ENCODE data around the gene BMPR1A. TPM values are rescaled to one million over a fixed set of nuclear protein-coding genes. Genes with fewer than 3 reads are reported as not detected.
"Not testable (repeated sequence)": the region's sequence is repeated elsewhere in the genome, so short reads cannot be mapped to it uniquely, and the experiment has no call there.

BMPR1A gene
- total and polyA plus RNA-seq, 2 experiments from 2014 or later, result 14.2 to 82.5 TPM

- TF ChIP-seq REST (IDR thresholded peaks at IDR 0.05; ENCODE audit: unreplicated experiment), result no peak
- TF ChIP-seq ETS1 (IDR thresholded peaks at IDR 0.05), result no peak
- TF ChIP-seq JUNB (IDR thresholded peaks at IDR 0.05; ENCODE audit: unreplicated experiment), result no peak
- TF ChIP-seq STAT1 (IDR thresholded peaks at IDR 0.05; ENCODE audit: unreplicated experiment), result no peak
- TF ChIP-seq NANOG (IDR thresholded peaks at IDR 0.05; ENCODE audit: borderline replicate concordance), result no peak
- TF ChIP-seq EZH2 (IDR thresholded peaks at IDR 0.05; ENCODE audit: low read depth, unreplicated experiment), result no peak
- TF ChIP-seq ZNF114 (CRISPR knock-in tag; IDR thresholded peaks at IDR 0.05), result no peak
- TF ChIP-seq, protein P1, sequence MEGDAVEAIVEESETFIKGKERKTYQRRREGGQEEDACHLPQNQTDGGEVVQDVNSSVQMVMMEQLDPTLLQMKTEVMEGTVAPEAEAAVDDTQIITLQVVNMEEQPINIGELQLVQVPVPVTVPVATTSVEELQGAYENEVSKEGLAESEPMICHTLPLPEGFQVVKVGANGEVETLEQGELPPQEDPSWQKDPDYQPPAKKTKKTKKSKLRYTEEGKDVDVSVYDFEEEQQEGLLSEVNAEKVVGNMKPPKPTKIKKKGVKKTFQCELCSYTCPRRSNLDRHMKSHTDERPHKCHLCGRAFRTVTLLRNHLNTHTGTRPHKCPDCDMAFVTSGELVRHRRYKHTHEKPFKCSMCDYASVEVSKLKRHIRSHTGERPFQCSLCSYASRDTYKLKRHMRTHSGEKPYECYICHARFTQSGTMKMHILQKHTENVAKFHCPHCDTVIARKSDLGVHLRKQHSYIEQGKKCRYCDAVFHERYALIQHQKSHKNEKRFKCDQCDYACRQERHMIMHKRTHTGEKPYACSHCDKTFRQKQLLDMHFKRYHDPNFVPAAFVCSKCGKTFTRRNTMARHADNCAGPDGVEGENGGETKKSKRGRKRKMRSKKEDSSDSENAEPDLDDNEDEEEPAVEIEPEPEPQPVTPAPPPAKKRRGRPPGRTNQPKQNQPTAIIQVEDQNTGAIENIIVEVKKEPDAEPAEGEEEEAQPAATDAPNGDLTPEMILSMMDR (conservative IDR thresholded peaks at IDR 0.05; ENCODE audit: low read depth in 2 of 2), result no peak
- TF ChIP-seq EZH2phosphoT487 (IDR thresholded peaks at IDR 0.05; ENCODE audit: unreplicated experiment), result no peak
Measured at GRCh38 chr10:86931872-86932271, 175.5 kb downstream of the BMPR1A start (continued).

DNA sequence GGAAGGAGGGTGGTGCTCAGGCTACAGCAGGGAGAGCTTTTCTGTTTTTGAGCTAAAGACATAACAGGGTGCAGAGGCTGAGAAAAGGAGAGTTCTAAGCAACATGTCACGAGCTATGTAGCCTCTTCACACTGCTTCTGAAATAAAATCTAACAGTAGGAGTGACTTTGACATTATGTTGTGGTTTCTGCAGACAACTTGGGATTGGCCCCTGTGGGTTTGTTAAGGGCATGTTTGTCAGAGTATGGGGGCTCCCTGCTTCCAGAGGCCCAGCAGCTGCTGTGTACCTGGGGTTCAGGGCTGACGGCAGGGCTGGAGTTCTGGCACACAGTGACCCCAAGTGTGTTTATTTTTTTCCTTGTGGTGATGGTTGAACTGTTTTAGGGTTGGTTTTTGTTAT, 176.3 kb downstream of the BMPR1A start:
- H4K20me1 ChIP-seq (replicated peaks; ENCODE audit: insufficient read depth), result peaks cover 12% of the 10 kb centered on the region; the same call in 1 of the 2 replicates
- H3K4me2 ChIP-seq, result no peak overlapping the region
- H3K4me3 Mint-ChIP-seq, result no peak overlapping the region
- TF ChIP-seq EZH2phosphoT487 (IDR thresholded peaks at IDR 0.05; ENCODE audit: unreplicated experiment), result no peak
- no peak for TF ChIP-seq POLR2AphosphoS5 (IDR thresholded peaks at IDR 0.05; ENCODE audit: low read depth)
- no peak for TF ChIP-seq EZH2 (IDR thresholded peaks at IDR 0.05; ENCODE audit: low read depth, unreplicated experiment)
- no peak for TF ChIP-seq ZNF114 (CRISPR knock-in tag; IDR thresholded peaks at IDR 0.05)
- TF ChIP-seq ETS1 (IDR thresholded peaks at IDR 0.05), result no peak
- H3K4me1 Mint-ChIP-seq, result peaks cover 3% of the 10 kb centered on the region; the same call in 1 of the 3 replicates
- H3F3A ChIP-seq (replicated peaks; ENCODE audit: low read depth), result peaks cover 5% of the 10 kb centered on the region; the same call in 1 of the 2 replicates
- H3K4me1 ChIP-seq (ENCODE audit: insufficient read depth), result no peaks in the 10 kb centered on the region
- H3K36me3 ChIP-seq (ENCODE audit: insufficient read depth), result peaks cover 17% of the 10 kb centered on the region
- no peaks in the 10 kb centered on the region for H3K9me3 Mint-ChIP-seq
- H2AFZ ChIP-seq, result no peak overlapping the region
- no peak overlapping the region; the same call in 1 of the 2 replicates for H3K27ac ChIP-seq (ENCODE audit: low read depth)
- no peaks in the 10 kb centered on the region for H3K27me3 ChIP-seq (ENCODE audit: insufficient read depth)
- H3K27ac Mint-ChIP-seq, result no peak overlapping the region
- H3K36me3 Mint-ChIP-seq (ENCODE audit: low read depth), result peaks cover 17% of the 10 kb centered on the region
- H3K79me2 ChIP-seq (replicated peaks; ENCODE audit: insufficient read depth), result no peaks in the 10 kb centered on the region
- ATAC-seq, result no peak
- DNase-seq (ENCODE audit: low spot score), result no peak
- H3K27me3 Mint-ChIP-seq (ENCODE audit: insufficient read depth, low read depth, poor library complexity), result peaks cover 27% of the 10 kb centered on the region
- no peak overlapping the region for H3K4me3 ChIP-seq
- H3K9me2 ChIP-seq (ENCODE audit: insufficient read depth), result no peaks in the 10 kb centered on the region

DNA sequence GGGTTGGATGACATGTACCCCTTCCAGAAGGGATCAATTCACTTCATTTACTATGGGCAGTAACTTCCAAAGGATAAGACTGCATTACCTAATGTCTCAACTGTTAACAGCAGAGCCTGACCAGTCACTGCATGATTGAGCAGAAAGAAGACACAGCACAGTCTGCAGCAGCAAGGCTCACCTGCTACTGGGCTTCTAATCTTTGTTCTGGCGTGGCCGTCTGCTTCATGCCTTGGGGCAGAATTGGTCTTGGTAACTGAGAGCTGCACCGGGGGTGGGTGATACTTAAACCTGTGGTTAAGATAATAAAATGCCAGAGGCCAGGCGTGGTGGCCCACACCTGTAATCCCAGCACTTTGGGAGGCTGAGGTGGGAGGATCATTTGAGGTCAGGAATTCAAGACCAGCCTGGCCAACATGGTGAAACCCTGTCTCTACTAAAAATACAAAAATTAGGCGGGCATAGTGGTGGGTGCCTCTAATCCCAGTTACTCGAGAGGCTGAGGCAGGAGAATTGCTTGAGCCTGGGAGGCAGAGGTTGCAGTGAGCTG, 177.8 kb downstream of the BMPR1A start:
- not testable (repeated sequence) for H3K27ac Mint-ChIP-seq; H2AFZ ChIP-seq; DNase-seq (ENCODE audit: low spot score)

More for the DNA sequence above, 177.8 kb downstream of the BMPR1A start:
- peaks cover 14% of the 10 kb centered on the region for H3K36me3 Mint-ChIP-seq (ENCODE audit: low read depth)
- not testable (repeated sequence) for H3K4me1 ChIP-seq (ENCODE audit: insufficient read depth); H3K4me3 ChIP-seq; H3K4me3 Mint-ChIP-seq; H3K79me2 ChIP-seq (replicated peaks; ENCODE audit: insufficient read depth); H3K4me2 ChIP-seq; H3K9me2 ChIP-seq (ENCODE audit: insufficient read depth); H3F3A ChIP-seq (replicated peaks; ENCODE audit: low read depth); H3K4me1 Mint-ChIP-seq; H3K9me3 Mint-ChIP-seq; H3K27me3 ChIP-seq (ENCODE audit: insufficient read depth)
- ATAC-seq, result peak; percentile 10; the same call in 1 of the 3 replicates
- Histone ChIP-seq H3K36me3 (ENCODE audit: insufficient read depth) (peaks cover 12% of the 10 kb centered on the region), H4K20me1 (replicated peaks; ENCODE audit: insufficient read depth) (peaks cover 12% of the 10 kb centered on the region; the same call in 1 of the 2 replicates), H3K27ac (ENCODE audit: low read depth) (0 out of 2 replicates have a peak overlapping the region, but pooled peaks have one; percentile 36)
- H3K27me3 Mint-ChIP-seq (ENCODE audit: insufficient read depth, low read depth, poor library complexity), result peaks cover 29% of the 10 kb centered on the region
